Stimulated activated CD4-positive, alpha-beta T cell treated with anti-CD3 and anti-CD28 coated beads, Interleukin-4, amount 100 ng/mL, for 1 hour (primary cell): Measurements from ENCODE around the gene PITPNC1.
"Not testable (repeated sequence)": the region's sequence is repeated elsewhere in the genome, so short reads cannot be mapped to it uniquely, and the experiment has no call there.

Source experiments
- DNase-seq: peaks from one replicate; pipeline ENCODE4 v3.0.0-alpha.2; 2020

Gene PITPNC1

DNA sequence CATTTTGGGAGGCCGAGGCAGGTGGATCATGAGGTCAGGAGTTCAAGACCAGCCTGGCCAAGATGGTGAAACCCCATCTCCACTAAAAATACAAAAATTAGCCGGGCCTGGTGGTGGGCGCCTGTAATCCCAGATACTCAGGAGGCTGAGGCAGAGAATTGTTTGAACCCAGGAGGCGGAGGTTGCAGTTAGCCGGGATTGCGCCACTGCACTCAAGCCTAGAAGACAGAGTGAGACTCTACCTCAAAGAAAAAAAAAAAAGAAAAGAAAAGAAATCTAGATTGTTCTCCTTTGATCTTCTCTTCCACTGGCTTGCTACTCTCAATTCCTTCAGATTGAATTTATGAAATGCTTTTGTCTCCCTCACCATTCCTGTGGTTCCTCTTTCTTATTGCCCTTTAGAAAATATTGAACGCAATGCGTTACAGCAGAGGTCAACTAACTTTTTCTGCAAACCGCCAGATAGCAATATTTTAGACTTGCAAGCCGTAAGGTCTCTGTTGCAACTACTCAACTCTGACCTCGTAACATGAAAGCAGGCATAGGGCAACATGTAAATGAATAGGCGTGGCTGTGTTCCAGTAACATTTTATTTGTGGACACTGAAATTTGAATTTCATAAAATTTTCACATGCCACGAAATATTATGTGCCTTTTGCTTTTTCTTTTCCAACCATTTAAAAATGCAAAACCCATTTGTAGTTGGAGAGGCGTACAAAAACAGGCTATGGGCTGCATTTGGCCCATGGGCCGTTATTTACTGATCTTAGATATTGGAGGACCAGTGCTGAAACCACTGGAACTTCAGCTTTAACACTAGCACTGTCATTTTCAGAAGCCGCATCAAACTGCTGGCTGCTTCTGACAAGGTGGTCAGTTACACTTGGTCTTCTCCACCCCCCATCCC is 24.8 kb downstream of the PITPNC1 start:
- no peak for DNase-seq

DNA sequence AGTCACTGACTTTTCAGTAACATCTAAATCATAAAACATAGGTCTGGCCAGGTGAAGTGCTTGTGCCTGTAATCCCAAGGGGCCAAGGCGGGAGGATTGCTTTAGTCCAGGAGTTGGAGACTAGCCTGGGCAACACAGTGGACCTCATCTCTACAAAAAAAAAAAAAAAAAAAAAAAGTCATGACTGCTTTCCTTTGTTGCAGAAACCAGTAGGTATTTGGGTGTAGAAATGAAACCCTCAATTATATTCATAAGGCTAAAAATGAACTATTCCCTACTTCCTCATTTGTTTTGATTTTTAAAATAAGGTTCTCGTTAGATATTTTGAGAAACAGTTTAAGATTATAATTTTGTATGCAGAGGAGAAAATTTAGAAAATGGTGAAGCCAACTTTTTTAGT is 26.0 kb downstream of the PITPNC1 start:
- DNase-seq: no peak

DNA sequence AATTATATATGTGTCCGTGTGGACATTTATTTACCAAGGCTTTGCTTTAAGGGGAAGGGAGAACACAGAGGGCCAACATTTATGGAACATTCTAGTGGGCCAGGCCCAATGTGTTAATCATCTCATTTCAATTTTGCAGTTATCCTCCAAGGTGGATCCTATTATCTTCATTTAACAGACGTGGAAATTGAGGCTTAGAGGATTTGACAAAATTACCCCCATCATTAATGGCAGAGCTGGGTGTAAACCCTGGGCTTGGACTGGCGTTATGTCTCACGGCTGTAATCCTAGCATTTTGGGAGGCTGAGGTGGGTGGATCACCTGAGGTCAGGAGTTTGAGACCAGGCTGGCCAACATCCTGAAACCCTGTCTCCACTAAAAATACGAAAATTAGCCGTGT is 26.4 kb downstream of the PITPNC1 start:
- no peak for DNase-seq

DNA sequence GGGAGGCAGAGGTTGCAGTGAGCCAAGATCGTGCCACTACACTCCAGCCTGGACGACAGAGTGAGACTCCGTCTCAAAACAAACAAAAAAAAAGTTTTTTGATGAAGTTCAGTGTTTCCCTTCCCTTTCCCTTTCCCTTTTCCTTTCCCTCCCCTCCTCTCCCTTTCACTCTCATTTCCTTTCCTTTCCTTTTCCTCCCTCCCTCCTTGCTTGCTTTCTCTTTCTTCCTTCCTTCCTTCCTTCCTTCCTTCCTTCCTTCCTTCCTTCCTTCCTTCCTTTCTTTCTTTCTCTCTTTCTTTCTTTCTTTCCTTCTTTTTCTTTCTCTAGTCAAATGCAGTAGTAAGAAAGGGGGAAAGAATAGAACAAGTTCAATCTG is 31.4 kb downstream of the PITPNC1 start:
- DNase-seq: not testable (repeated sequence)

DNA sequence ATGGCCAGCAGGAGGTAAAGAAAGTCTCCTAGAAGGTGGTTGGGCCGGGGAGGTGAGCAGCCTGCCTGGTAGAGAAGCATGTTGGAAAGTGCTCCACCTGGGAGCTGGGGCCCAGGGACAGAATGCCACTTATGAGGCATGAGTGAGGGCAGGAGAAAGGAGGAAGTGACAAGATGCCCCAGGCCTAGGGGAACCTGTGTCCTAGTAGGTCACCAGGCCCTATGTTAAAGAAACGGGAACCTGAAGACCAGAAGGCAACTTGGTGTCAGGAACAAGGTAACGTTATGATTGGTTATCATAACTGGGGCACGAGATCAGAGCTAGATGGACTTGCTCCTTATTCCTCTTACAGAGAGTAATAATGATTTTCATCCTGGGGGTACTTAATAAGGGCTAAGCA is 34.3 kb downstream of the PITPNC1 start:
- no peak for DNase-seq

DNA sequence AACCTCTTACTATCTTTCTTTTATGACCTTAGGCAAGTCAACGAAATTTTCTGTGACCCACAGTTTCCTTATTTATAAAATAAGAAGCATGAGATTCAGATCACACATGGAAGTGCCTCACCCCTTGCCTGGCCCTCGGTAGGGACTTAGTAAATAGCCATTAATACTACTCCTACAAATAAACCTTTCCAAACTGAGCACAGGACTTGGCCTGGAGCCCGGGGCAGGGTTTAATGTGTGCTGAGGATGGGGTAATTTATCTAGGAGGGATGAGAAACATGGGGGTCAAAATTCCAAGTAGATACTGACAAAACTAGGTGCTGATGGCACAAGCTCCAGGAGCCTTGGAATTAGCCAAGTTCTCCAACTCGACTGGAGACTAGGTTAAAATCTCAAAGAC is 35.0 kb downstream of the PITPNC1 start:
- DNase-seq: no peak

DNA sequence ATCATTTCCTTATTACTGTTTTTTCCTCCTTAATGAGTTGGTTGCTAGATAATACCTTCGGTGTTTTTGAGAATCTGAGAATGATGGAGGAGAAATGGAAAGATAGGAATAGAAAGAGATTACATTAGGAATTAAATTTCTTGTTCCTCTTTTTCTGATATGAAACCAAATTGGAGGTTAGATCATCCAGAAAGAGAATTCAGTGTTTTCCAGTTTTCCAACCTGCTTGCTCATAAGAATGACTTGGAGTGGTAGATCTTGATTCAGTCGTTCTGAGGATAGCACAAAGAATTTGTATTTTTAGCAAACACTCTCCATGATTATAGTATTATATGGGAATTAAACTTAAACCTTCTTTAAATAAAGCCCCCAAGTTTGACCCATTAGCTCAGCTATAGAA is 35.9 kb downstream of the PITPNC1 start:
- no peak for DNase-seq

DNA sequence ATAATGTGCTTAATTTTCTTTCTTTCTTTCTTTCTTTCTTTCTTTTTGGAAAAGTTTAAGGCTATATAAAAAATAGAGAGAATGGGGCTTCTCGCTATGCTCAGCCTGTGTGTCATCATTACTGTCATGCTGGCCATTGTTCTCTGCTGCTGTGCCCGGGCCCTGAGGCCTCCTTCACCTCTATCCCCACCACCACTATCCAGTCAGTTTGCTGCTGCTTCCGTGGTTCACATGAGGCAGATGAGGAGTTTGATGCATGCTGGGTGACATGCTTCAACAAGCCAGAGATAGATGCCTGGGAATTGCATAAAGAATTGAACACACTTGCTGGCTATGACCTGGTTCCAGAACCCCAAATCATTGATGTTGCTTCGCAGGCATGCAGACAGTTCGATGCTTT is 36.3 kb downstream of the PITPNC1 start:
- DNase-seq: no peak

DNA sequence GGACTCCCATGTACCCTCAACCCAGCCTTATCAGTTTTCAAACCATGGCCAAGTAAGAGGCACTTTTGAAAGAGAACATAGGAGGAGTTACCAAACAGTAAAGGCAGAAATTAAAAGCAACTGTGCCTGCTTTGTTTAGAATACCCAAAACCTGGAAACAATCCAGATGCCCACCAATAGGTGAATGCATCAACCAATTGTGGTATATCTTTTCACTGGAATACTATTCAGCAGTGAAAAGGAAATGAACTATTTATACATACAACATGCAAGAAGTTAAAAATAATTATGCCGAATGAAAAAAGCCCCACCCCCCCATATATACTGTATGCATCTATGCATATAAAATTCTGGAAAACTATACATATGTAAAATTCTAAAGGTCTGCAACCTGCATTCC is 37.0 kb downstream of the PITPNC1 start:
- no peak for DNase-seq

DNA sequence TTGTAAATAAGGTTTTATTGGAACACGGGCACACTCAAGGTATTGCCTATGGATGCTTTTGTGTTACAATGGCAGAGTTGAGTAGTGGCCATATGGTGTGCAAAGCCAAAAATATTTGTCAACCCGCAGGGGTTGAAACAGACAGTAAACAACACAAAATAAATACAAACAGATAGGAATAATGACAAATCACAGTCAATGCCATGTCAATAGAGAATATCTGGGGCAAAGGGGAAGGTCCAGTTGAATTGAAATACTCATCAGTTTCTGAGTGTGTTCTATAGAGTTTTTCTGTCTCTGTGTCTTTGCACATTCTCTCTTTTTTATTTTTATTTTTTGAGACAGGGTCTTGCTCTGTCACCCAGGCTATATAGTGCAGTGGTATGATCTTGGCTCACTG is 37.5 kb downstream of the PITPNC1 start:
- no peak for DNase-seq

DNA sequence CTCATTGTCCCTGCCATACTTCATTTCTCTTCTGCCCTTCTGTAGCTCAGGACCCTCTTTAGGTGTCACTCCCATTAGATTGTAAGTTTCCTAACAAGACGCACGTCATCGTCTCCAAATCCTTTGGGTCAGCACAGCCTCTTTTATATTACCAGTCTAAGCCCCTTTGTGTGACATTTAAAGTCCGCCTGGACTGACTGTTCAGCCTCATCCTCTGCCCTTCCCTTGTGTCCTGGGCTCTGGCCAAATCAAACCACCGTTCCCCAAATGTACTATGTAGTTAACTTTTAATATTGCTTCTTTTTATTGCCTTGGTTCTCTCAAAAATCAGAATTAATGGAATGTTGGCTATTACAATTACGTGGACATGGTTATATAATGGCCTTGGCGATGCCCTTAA is 38.2 kb downstream of the PITPNC1 start:
- DNase-seq: no peak

DNA sequence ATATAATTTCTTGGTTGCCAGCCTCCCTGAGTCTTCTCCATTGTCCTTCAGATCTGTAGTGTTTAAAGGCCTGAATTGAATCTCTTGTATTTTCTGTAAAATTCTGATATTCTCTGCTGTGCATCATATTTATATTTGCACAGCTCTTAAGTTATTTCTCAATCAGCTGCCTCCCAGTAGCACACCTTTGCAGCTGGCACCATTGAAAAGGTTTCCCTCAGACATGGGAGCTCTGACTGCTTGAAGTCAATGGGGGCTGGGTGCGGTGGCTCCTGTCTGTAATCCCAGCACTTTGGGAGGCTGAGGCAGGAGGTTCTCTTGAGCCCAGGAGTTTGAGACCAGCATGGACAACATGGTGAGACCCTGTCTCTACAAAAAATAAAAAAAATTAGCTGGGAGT is 40.4 kb downstream of the PITPNC1 start:
- DNase-seq: no peak

DNA sequence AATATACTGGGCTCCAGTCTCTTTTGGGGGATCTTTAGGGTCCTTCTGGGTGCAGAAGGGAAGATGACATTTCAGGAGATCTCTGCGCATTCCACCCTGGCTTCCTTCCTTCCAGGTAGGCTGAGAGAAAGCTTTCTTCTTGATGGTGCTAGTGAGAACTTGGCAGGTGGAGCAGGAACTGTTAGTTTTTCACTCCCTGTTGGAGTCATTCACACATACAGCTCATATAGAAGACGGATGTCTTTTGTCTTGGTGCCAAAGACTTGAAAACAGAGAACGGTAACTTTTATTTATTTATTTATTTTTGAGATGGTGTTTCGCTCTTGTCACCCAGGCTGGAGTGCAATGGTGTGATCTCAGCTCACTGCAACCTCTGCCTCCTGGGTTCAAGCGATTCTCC is 43.9 kb downstream of the PITPNC1 start:
- DNase-seq: no peak

DNA sequence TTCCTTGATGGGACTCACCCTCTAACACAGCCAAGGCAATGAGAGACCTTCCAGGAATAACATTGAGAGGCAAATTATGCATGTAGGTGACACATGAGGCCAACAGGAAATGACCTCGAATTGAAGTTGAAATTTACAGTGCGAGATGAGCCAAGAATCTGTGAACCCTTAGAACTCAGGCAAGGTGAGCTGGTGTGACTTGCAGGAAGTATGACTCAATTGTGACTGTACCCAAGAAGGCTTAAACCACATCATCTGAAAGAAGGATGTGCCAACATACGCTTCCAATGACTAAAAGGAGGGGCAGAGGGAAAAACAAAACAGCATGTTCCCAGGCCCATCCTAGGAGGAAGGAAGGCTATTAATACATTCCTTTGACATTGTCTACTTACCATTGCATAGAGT is 44.8 kb downstream of the PITPNC1 start:
- no peak for DNase-seq

DNA sequence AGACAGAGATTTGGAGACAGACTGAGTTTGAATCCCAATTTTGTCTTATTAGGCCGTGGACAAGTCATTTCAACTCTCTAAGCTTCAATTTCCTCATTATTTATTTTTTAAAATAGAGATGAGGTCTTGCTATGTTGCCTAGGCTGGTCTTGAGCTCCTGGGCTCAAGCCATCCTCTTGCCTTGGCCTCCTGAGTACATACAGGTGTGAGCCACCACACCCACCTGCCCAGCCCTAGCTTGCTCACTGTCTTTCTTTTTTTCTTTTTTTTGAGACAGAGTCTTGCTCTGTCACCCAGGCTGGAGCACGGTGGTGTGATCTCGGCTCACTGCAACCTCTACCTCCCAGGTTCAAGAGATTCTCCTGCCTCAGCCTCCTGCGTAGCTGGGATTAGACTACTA is 45.2 kb downstream of the PITPNC1 start:
- DNase-seq: peak; percentile 30

DNA sequence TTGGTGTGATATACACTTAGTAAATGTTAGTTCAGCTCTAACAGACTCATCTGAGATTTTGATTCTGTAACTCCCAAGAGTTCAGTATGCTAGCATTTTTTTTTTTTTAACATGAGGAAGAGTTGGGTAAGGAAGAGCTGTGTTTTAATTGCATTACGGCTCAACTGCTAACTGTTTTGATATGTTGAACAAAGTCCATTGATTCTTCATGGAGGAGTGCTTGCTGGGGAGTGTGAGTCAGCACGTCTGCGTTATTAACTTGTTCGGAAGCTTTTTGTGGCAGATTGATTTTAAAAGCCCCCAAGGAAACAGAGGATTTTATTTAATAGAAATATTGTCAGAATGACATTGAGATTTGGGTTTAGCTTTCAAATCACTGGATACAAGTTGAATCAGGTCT is 45.8 kb downstream of the PITPNC1 start:
- no peak for DNase-seq

DNA sequence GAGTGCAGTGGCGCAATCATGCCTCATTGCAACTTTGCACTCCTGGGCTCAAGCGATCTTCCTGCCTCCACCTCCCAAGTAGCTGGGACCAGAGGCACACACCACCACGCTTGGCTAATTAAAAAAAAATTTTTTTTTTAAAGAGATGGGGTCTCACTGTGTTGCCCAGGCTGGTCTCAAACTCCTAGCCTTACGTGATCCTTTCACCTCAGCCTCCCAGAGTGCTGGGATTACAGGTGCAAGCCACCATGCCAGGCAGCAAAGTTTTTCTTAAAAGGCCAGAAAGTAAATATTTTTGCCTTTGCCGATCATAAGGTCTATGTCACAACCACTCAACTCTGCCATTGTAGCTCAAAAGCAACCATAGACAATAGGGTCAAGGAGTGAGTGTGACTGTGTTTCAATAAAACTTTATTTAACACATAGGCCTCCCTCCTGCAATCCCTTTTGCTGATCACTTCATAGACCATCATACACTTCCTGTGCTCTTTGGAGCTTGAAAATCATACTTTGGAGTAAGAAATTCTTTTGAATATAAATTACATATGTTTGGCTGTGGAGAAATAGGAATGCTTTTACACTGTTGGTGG is 48.6 kb downstream of the PITPNC1 start:
- DNase-seq: no peak

DNA sequence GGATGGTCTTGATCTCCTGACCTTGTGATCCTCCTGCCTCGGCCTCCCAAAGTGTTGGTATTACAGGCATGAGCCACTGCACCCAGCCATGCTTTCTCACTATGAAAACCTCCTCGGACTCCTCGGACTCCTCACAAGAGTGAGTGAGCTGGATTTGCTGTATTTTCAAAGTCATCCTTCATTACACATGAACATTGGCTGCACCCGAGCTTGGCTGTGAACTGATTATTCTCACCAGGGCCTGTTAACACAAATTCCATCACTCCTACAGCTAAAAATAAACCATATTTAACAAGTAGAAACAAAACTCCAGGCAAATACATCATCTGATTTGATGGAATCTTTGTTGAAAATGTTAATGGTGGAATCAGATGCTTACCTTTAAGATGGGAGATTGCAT is 50.3 kb downstream of the PITPNC1 start:
- no peak for DNase-seq

DNA sequence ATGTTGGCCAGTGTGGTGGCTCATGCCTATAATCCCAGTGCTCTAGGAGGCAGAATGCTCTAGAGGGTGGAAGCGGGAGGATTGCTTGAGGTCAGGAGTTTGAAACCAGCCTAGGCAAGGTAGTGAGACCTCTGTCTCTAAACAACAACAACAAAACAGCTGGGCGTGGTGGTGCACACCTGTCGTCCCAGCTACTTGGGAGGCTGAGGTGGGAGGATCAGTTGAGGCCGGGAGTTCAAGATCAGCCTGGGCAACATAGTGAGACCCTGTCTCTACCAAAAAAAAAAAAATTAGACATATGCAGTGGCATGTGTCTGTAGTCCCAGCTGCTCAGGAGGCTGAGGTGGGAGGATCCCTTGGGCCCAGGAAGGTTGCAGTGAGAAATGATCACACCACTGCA is 53.4 kb downstream of the PITPNC1 start:
- DNase-seq: not testable (repeated sequence)

DNA sequence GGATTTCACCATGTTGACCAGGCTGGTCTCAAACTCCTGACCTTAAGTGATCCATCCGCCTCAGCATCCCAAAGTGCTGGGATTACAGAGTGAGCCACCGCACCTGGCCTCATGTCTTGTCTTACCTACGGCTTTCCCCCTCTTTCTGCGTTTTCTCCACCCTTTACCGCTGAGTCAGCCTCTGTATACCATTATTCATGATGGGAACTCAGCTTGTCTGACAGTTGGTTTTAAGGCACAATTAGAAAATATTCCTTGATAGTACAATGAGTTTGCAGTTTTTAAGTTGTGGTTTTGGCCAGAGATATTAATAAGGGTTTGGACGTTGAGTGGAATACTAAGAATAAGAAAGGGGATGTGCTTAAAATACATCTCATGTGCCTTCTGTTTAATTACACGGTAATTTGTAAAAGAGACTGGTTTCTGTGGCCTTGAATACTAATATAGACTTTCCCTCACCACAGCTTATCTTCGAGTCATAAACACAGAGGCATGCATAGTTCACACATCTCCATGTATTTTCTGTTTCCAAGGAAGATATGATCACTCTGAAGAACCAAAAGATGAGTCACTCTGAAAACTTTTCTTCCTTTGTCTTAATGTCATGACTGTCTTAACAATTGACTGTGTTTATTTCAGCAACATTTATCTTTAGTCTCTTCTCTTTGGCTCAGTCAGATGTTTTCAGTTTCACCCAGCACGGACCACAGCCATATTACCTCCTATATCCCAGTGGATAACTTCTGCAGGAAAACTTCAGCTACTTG is 54.4 kb downstream of the PITPNC1 start:
- DNase-seq: no peak

DNA sequence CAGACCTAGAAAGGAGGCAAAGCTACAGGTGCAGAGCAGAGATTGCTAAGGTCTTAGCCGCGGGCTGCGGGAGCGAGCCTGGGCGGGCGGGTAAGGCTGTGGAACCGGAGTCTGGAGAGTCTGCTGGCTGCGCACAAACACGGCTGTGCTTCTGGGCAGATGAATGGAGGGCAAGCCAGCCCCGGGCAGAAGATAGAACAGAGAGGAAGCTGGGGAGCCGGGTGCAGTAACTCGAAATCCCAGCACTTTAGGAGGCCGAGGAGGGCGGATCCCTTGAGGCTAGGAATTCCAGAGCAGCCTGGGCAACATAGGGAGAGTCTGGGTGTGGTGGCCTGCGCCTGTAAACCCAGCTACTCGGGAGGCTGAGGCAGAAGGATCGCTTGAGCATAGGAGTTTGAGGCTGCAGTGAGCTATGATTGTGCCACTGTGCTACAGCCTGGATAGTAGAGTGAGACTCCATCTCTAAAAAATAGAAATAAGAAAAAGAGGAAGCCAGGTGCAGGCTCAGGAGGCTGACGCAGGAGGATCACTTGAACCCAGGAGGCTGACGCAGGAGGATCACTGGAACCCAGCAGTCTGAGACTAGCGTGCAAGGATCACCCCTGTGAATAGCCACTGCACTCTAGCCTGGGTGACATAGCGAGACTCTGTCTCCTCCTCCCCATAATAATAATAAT is 56.3 kb downstream of the PITPNC1 start:
- no peak for DNase-seq

DNA sequence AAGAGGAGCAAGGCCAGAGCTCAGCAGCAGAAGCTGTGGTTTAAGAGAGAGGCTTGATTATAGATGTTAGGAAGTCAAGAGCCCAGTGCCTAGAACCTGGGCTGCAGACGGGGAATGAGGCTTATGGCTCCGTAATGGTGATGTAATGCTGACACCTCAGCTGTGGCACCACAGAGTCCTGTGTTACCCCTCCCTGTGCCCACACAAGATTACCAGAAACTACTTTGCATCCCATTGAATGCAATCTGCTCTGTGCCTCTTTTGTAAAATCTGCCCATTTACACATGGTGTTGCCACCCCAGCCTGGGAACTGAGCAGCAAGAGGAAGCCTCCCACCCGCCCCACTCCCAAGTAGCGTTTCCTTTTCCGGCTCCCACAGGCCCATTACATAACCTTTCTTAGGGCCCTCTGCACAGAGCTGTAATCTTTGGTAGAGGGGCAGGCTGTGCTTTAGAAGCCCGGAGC is 57.0 kb downstream of the PITPNC1 start:
- peak; percentile 27 for DNase-seq

DNA sequence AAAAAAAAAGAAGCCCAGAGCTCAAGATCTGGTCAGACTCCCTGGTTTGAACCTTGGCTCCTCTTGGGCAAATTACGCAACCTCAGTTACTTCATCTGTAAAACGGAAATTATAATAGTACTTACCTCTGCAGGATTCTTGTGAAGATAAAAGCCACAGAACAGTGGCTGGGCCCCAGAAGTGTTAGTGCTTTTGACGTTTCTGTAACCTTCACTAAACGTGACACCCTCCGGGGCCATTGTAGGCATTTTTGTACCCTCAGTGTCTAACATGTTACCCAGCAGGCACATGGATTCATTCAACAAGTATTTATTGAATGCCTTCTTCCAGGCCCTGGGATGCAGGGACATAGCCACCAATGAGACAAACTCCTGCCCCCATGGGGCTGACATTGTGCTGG is 58.0 kb downstream of the PITPNC1 start:
- DNase-seq: peak; percentile 15
